ENCODE results near the gene GID8. TPM values are rescaled to one million over a fixed set of nuclear protein-coding genes. Genes with fewer than 3 reads are reported as not detected.

Gene GID8
- polyA plus RNA-seq, 1 donor from 2014 or later: 54.8 TPM

DNA sequence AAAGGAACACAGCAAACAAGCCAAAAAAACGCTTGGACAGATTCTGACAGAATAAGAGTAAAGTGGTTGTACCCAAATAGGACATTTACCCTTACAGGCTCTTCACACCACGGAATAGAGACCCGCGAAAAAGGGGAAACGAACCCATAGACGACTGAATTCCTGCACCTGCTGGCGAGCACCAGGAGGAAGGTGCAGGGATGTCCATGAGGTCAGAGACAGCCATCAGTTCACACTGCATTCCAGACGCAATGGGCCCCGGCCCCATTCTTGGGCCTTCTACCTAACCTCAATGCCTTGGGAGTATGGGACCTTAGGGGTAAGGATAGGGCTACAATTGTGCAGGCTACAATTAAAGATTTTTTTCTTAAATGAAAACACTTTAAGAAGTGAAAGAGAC is 6.5 kb upstream of the GID8 start:
- TF ChIP-seq EZH2 (IDR thresholded peaks at IDR 0.05; ENCODE audit: borderline replicate concordance, insufficient read depth, low read length, poor library complexity, severe bottlenecking): no peak
- TF ChIP-seq MXI1 (conservative IDR thresholded peaks at IDR 0.05; ENCODE audit: poor library complexity, severe bottlenecking): no peak
- TF ChIP-seq TAF1 (IDR thresholded peaks at IDR 0.05; ENCODE audit: low read depth): no peak
- no peak for TF ChIP-seq EP300 (conservative IDR thresholded peaks at IDR 0.05; ENCODE audit: poor library complexity, severe bottlenecking)
- TF ChIP-seq SMC3 (conservative IDR thresholded peaks at IDR 0.05; ENCODE audit: poor library complexity): no peak
- no peak for TF ChIP-seq CTCF (IDR thresholded peaks at IDR 0.05; ENCODE audit: poor library complexity, severe bottlenecking)
- no peak for TF ChIP-seq POLR2AphosphoS5 (IDR thresholded peaks at IDR 0.05)
- no peak for TF ChIP-seq RAD21 (conservative IDR thresholded peaks at IDR 0.05)
- H2AFZ ChIP-seq (ENCODE audit: low read depth, low read length): no peak overlapping the region
- H3K27me3 ChIP-seq (ENCODE audit: insufficient read depth, low read depth, low read length): no peaks in the 10 kb centered on the region
- no peak overlapping the region for H3K9ac ChIP-seq (ENCODE audit: low read length)
- no peaks in the 10 kb centered on the region for H4K20me1 ChIP-seq (ENCODE audit: insufficient read depth)
- no peaks in the 10 kb centered on the region for H3K9me2 ChIP-seq (ENCODE audit: insufficient read depth, low read length)
- no peak overlapping the region for H3K4me2 ChIP-seq (ENCODE audit: low read length)
- H3K27ac ChIP-seq (ENCODE audit: low read length): no peak overlapping the region
- H3K4me3 ChIP-seq (ENCODE audit: low read length): no peak overlapping the region
- H3K9me3 ChIP-seq (ENCODE audit: low read length): no peaks in the 10 kb centered on the region
- H3F3A ChIP-seq (ENCODE audit: insufficient read depth, low read length, poor library complexity, severe bottlenecking): no peaks in the 10 kb centered on the region
- H3K79me2 ChIP-seq (replicated peaks; ENCODE audit: insufficient read depth, low read length): peaks cover 92% of the 10 kb centered on the region
- H3K36me3 ChIP-seq (ENCODE audit: insufficient read depth, low read length): no peaks in the 10 kb centered on the region

- Histone ChIP-seq H3K9ac (ENCODE audit: low read length) (no peak overlapping the region), H3K79me2 (replicated peaks; ENCODE audit: insufficient read depth, low read length) (peaks cover 81% of the 10 kb centered on the region), H3K27ac (ENCODE audit: low read length) (no peak overlapping the region), H4K20me1 (ENCODE audit: insufficient read depth) (no peaks in the 10 kb centered on the region), H3K4me3 (ENCODE audit: low read length) (no peak overlapping the region), H3K27me3 (ENCODE audit: insufficient read depth, low read depth, low read length) (no peaks in the 10 kb centered on the region), H3F3A (ENCODE audit: insufficient read depth, low read length, poor library complexity, severe bottlenecking) (no peaks in the 10 kb centered on the region), H3K9me2 (ENCODE audit: insufficient read depth, low read length) (no peaks in the 10 kb centered on the region), H2AFZ (ENCODE audit: low read depth, low read length) (no peak overlapping the region), H3K36me3 (ENCODE audit: insufficient read depth, low read length) (no peaks in the 10 kb centered on the region), H3K9me3 (ENCODE audit: low read length) (no peaks in the 10 kb centered on the region), H3K4me2 (ENCODE audit: low read length) (no peak overlapping the region)
- TF ChIP-seq RAD21 (conservative IDR thresholded peaks at IDR 0.05): no peak
These were observed 4.0 kb upstream of the GID8 start for GRCh38 chr20:62933966-62934365.

GRCh38 chr20:62935204-62935967 is 2.6 kb upstream of the GID8 start:
- H2AFZ ChIP-seq (ENCODE audit: low read depth, low read length): no peak overlapping the region
- H3K36me3 ChIP-seq (ENCODE audit: insufficient read depth, low read length): no peaks in the 10 kb centered on the region
- H4K20me1 ChIP-seq (ENCODE audit: insufficient read depth): no peaks in the 10 kb centered on the region
- no peak overlapping the region for H3K4me2 ChIP-seq (ENCODE audit: low read length)
- no peaks in the 10 kb centered on the region for H3K27me3 ChIP-seq (ENCODE audit: insufficient read depth, low read depth, low read length)
- no peak overlapping the region for H3K27ac ChIP-seq (ENCODE audit: low read length)
- TF ChIP-seq CTCF (IDR thresholded peaks at IDR 0.05; ENCODE audit: poor library complexity, severe bottlenecking): no peak
- H3K9ac ChIP-seq (ENCODE audit: low read length): no peak overlapping the region
- no peaks in the 10 kb centered on the region for H3K9me3 ChIP-seq (ENCODE audit: low read length)
- H3K4me3 ChIP-seq (ENCODE audit: low read length): peak overlapping the region; percentile 85
- H3K79me2 ChIP-seq (replicated peaks; ENCODE audit: insufficient read depth, low read length): peaks cover 83% of the 10 kb centered on the region
- H3K9me2 ChIP-seq (ENCODE audit: insufficient read depth, low read length): no peaks in the 10 kb centered on the region
- H3F3A ChIP-seq (ENCODE audit: insufficient read depth, low read length, poor library complexity, severe bottlenecking): no peaks in the 10 kb centered on the region
